Spinal cord (tissue), 10 donors: Measurements from ENCODE around the gene PRPF31. TPM values are rescaled to one million over a fixed set of nuclear protein-coding genes. Genes with fewer than 3 reads are reported as not detected.

ENCODE experiments used
- DNase-seq, 6 donors: peaks; one replicate each; pipeline versions ENCODE4 v3.0.0 to v3.0.0-alpha.2; 2013 to 2015; ENCODE audit warnings: low spot score in 6 of 6, low read depth in 4 of 6
- H3K27ac ChIP-seq: one replicate; pipeline ENCODE4 v1.5.1; 2013; ENCODE audit warnings: low read depth, low read length, control low read depth
- H3K27me3 ChIP-seq: one replicate; pipeline ENCODE4 v1.6.1; 2013; ENCODE audit warnings: low read length; ENCODE audit not compliant: control insufficient read depth, insufficient read depth
- H3K36me3 ChIP-seq: one replicate; pipeline ENCODE4 v1.6.1; 2013; ENCODE audit warnings: low read length; ENCODE audit not compliant: control insufficient read depth, insufficient read depth
- H3K4me1 ChIP-seq: one replicate; pipeline ENCODE4 v1.6.1; 2013; ENCODE audit warnings: low read length; ENCODE audit not compliant: control insufficient read depth, insufficient read depth
- H3K4me3 ChIP-seq: one replicate; pipeline ENCODE4 v1.5.1; 2013; ENCODE audit warnings: low read depth, low read length, control low read depth
- H3K9me3 ChIP-seq: one replicate; pipeline ENCODE4 v1.6.1; 2013; ENCODE audit warnings: low read length; ENCODE audit not compliant: control insufficient read depth, insufficient read depth
- WGBS: methylation state at CpG from one replicate; pipeline ENCODE4 v1.1.5; 2013; ENCODE audit warnings: missing lambda C conversion rate; ENCODE audit not compliant: insufficient coverage; 5-methylcytosine and 5-hydroxymethylcytosine counted together
- polyA plus RNA-seq, 2 donors: library from polyadenylated mRNA; unstranded; fragments of 120-200 nt; gene quantifications; one replicate each; pipeline ENCODE4 v1.2.1, GENCODE V29; 2013; ENCODE audit not compliant: insufficient read length in 2 of 2
- total RNA-seq, 2 donors: library from RNA; depleted of rRNA in 1 of 2; stranded (reverse); fragments of 120-200 nt in 1 of 2; fragments of >200 nt in 1 of 2; gene quantifications; one replicate each; pipeline versions ENCODE4 v1.2.3 to v1.2.4, GENCODE V29; 2013 to 2014
- donor health status: healthy.

PRPF31 gene
- total and polyA plus RNA-seq, 4 donors, result 26.9 to 72.4 (median 62.2) TPM

- Histone ChIP-seq H3K27me3 (no peaks in the 10 kb centered on the region), H3K36me3 (peaks cover 93% of the 10 kb centered on the region), H3K27ac (no peak overlapping the region), H3K9me3 (no peaks in the 10 kb centered on the region), H3K4me3 (no peak overlapping the region), H3K4me1 (no peaks in the 10 kb centered on the region)
- 98% methylated on average over 38 of the region's 44 CpGs for WGBS
- DNase-seq, result no peak
Measured at GRCh38 chr19:54127688-54128440, 12.3 kb downstream of the PRPF31 start.

- no peak for DNase-seq
- H3K9me3 ChIP-seq, result no peaks in the 10 kb centered on the region
- 87% methylated on average over 18 of the region's 20 CpGs for WGBS
- H3K27ac ChIP-seq, result no peak overlapping the region
- H3K4me1 ChIP-seq, result no peaks in the 10 kb centered on the region
- H3K36me3 ChIP-seq, result peaks cover 92% of the 10 kb centered on the region
- no peak overlapping the region for H3K4me3 ChIP-seq
- H3K27me3 ChIP-seq, result no peaks in the 10 kb centered on the region
Measured at GRCh38 chr19:54128441-54128725, 12.8 kb downstream of the PRPF31 start.

GRCh38 chr19:54128796-54129616, 13.5 kb downstream of the PRPF31 start:
- H3K4me3 ChIP-seq, result no peak overlapping the region
- no peaks in the 10 kb centered on the region for H3K4me1 ChIP-seq
- H3K9me3 ChIP-seq, result no peaks in the 10 kb centered on the region
- no peak for DNase-seq
- WGBS, result 96% methylated on average over 40 of the region's 41 CpGs
- no peak overlapping the region for H3K27ac ChIP-seq
- H3K36me3 ChIP-seq, result peaks cover 89% of the 10 kb centered on the region
- H3K27me3 ChIP-seq, result no peaks in the 10 kb centered on the region

GRCh38 chr19:54129617-54129996, 14.1 kb downstream of the PRPF31 start:
- Histone ChIP-seq H3K4me3 (no peak overlapping the region), H3K27me3 (no peaks in the 10 kb centered on the region), H3K27ac (no peak overlapping the region), H3K4me1 (no peaks in the 10 kb centered on the region), H3K36me3 (peaks cover 82% of the 10 kb centered on the region), H3K9me3 (no peaks in the 10 kb centered on the region)
- DNase-seq, result no peak
- WGBS, result 97% methylated on average over 19 of the region's 20 CpGs

GRCh38 chr19:54133312-54133956, 17.9 kb downstream of the PRPF31 start:
- WGBS, result 83% methylated on average over 7 of the region's 10 CpGs
- Histone ChIP-seq H3K36me3 (peaks cover 45% of the 10 kb centered on the region), H3K4me3 (no peak overlapping the region), H3K27me3 (no peaks in the 10 kb centered on the region), H3K4me1 (peaks cover 14% of the 10 kb centered on the region), H3K27ac (no peak overlapping the region), H3K9me3 (no peaks in the 10 kb centered on the region)
- peak in 3 of 6 donors; percentile 24 to 86 (median 79) for DNase-seq

- Histone ChIP-seq H3K4me1 (peaks cover 20% of the 10 kb centered on the region), H3K9me3 (no peaks in the 10 kb centered on the region), H3K27me3 (no peaks in the 10 kb centered on the region), H3K27ac (no peak overlapping the region), H3K36me3 (peaks cover 45% of the 10 kb centered on the region), H3K4me3 (no peak overlapping the region)
- WGBS, result 78% methylated on average over 2 of the region's 2 CpGs
- no peak for DNase-seq
Measured at GRCh38 chr19:54133957-54134590, 18.5 kb downstream of the PRPF31 start.

GRCh38 chr19:54136086-54136863, 20.7 kb downstream of the PRPF31 start:
- Histone ChIP-seq H3K4me3 (peak overlapping the region; percentile 55), H3K27me3 (no peaks in the 10 kb centered on the region), H3K9me3 (no peaks in the 10 kb centered on the region), H3K4me1 (peaks cover 35% of the 10 kb centered on the region), H3K27ac (no peak overlapping the region), H3K36me3 (peaks cover 44% of the 10 kb centered on the region)
- DNase-seq, result no peak
- WGBS, result under 1% methylated on average over 28 of the region's 30 CpGs

- Histone ChIP-seq H3K4me1 (peaks cover 35% of the 10 kb centered on the region), H3K27ac (no peak overlapping the region), H3K27me3 (no peaks in the 10 kb centered on the region), H3K36me3 (peaks cover 40% of the 10 kb centered on the region), H3K9me3 (no peaks in the 10 kb centered on the region), H3K4me3 (peak overlapping the region; percentile 64)
- 0% methylated on average over 42 of the region's 46 CpGs for WGBS
- DNase-seq, result peak; percentile 98 to 100 (median 100)
Measured at GRCh38 chr19:54136864-54137698, 21.5 kb downstream of the PRPF31 start.
